ENCODE data around the gene R3HDM1.

- TF ChIP-seq RFX5 (IDR thresholded peaks at IDR 0.05) (no peak), JUN (IDR thresholded peaks at IDR 0.05) (no peak), CEBPB (IDR thresholded peaks at IDR 0.05) (no peak), MAX (IDR thresholded peaks at IDR 0.05) (no peak), CTCF (IDR thresholded peaks at IDR 0.05) (no peak), RCOR1 (IDR thresholded peaks at IDR 0.05; ENCODE audit: low read depth, low read length) (no peak), E2F6 (IDR thresholded peaks at IDR 0.05; ENCODE audit: borderline replicate concordance, low read depth) (no peak)
Observed at GRCh38 chr2:135547311-135547710, 16.0 kb downstream of the R3HDM1 start.

All from A549 (cell line).